Breast epithelium (tissue), 4 donors: Measurements from ENCODE around the gene TANC1. TPM values are rescaled to one million over a fixed set of nuclear protein-coding genes. Genes with fewer than 3 reads are reported as not detected.

Experiments
- DNase-seq, 2 donors: peaks; one replicate each; pipeline ENCODE4 v3.0.0-alpha.2; 2019; ENCODE audit warnings: low spot score in 2 of 2
- H3K27ac ChIP-seq, 2 donors: fragments of 200-600 bp; sonication (generic) in 1 of 2; one replicate each; pipeline ENCODE4 v1.5.1; 2016 to 2019; ENCODE audit warnings: mild to moderate bottlenecking in 1 of 2
- H3K27me3 ChIP-seq, 2 donors: fragments of 200-600 bp; sonication (generic) in 1 of 2; one replicate each; pipeline versions ENCODE4 v1.5.1 to v1.6.0; 2017 to 2019; ENCODE audit warnings: control low read depth in 1 of 2, mild to moderate bottlenecking in 1 of 2
- H3K36me3 ChIP-seq: fragments of 200-600 bp; one replicate; pipeline ENCODE4 v1.5.1; 2019
- H3K4me1 ChIP-seq, 2 donors: fragments of 200-600 bp; sonication (generic); one replicate each; pipeline ENCODE4 v1.5.1; 2016 to 2019; ENCODE audit warnings: control low read depth in 1 of 2
- H3K4me3 ChIP-seq, 3 donors: fragments of 200-600 bp; sonication (generic); 1 replicate in 2 of 3; 2 replicates in 1 of 3; pipeline ENCODE4 v1.5.1; 2016 to 2019; ENCODE audit warnings: mild to moderate bottlenecking in 3 of 3, moderate library complexity in 2 of 3
- H3K9me3 ChIP-seq, 2 donors: fragments of 200-600 bp; sonication (generic) in 1 of 2; one replicate each; pipeline ENCODE4 v1.5.1; 2016 to 2019; ENCODE audit warnings: control low read depth in 1 of 2
- POLR2A ChIP-seq: fragments of 450-650 bp; IDR thresholded peaks from one replicate; pipeline ENCODE4 v1.6.1; 2016; ENCODE audit warnings: antibody characterized with exemption, mild to moderate bottlenecking, moderate library complexity
- POLR2AphosphoS5 ChIP-seq, 3 donors: sonication (generic); formaldehyde crosslinking; IDR thresholded peaks; one replicate each; pipeline ENCODE4 v1.6.1; 2017; ENCODE audit warnings: antibody characterized with exemption in 3 of 3
- intact Hi-C: fragments of 100-400 bp; cut with DNase I; formaldehyde crosslinking; loops from one replicate; pipeline ENCODE4 v1.15.1; 2023; ENCODE audit warnings: low total_unique reads
- total RNA-seq, 3 donors: library from RNA; depleted of rRNA; stranded (reverse); fragments of >200 nt; gene quantifications; one replicate each; pipeline ENCODE4 v1.1.0, GENCODE V29; 2016
- TF ChIP-seq, protein P1 (sequence below), 3 donors: fragments of 450-650 bp; IDR thresholded peaks; one replicate each; pipeline ENCODE4 v1.5.1; 2016 to 2017; ENCODE audit warnings: antibody characterized with exemption in 3 of 3, mild to moderate bottlenecking in 3 of 3, moderate library complexity in 3 of 3

Gene TANC1
- total RNA-seq, 3 donors from 2014 or later = 18.9 to 62.3 (median 58.4) TPM

DNA sequence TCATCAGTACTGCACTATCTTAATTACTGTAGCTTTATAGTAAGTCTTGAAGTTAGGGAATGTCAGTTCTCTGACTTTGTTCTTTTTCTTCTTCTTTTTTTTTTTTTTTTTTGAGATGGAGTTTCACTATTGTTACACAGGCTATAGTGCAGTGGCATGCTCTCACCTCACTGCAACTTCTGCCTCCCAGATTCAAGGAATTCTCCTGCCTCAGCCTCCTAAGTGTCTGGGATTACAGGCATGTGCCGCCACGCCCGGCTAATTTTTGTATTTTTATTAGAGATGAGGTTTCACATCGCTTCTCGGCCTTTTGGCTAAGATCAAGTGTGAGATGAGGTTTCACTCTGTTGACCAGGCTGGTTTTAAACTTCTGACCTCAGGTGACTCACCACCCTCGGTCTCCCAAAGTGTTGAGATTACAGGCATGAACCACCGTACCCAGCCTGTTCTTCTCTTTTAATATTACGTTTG, 41.9 kb upstream of the TANC1 start:
- Histone ChIP-seq H3K4me1 (no peaks in the 10 kb centered on the region), H3K4me3 (no peak overlapping the region), H3K9me3 (no peaks in the 10 kb centered on the region), H3K27me3 (no peaks in the 10 kb centered on the region), H3K27ac (no peak overlapping the region), H3K36me3 (no peaks in the 10 kb centered on the region)
- no peak for DNase-seq
- TF ChIP-seq POLR2AphosphoS5 (IDR thresholded peaks at IDR 0.05) (no peak), POLR2A (no peak)
- TF ChIP-seq, protein P1, sequence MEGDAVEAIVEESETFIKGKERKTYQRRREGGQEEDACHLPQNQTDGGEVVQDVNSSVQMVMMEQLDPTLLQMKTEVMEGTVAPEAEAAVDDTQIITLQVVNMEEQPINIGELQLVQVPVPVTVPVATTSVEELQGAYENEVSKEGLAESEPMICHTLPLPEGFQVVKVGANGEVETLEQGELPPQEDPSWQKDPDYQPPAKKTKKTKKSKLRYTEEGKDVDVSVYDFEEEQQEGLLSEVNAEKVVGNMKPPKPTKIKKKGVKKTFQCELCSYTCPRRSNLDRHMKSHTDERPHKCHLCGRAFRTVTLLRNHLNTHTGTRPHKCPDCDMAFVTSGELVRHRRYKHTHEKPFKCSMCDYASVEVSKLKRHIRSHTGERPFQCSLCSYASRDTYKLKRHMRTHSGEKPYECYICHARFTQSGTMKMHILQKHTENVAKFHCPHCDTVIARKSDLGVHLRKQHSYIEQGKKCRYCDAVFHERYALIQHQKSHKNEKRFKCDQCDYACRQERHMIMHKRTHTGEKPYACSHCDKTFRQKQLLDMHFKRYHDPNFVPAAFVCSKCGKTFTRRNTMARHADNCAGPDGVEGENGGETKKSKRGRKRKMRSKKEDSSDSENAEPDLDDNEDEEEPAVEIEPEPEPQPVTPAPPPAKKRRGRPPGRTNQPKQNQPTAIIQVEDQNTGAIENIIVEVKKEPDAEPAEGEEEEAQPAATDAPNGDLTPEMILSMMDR (IDR thresholded peaks at IDR 0.05) = no peak
- intact Hi-C loops = no loop called here

- intact Hi-C loops = no loop called here
- TF ChIP-seq, protein P1 (IDR thresholded peaks at IDR 0.05) = no peak
- H3K4me1 ChIP-seq = no peaks in the 10 kb centered on the region
- no peaks in the 10 kb centered on the region for H3K36me3 ChIP-seq
- no peak overlapping the region for H3K4me3 ChIP-seq
- H3K27me3 ChIP-seq = no peaks in the 10 kb centered on the region
- H3K9me3 ChIP-seq = no peaks in the 10 kb centered on the region
- no peak overlapping the region for H3K27ac ChIP-seq
- DNase-seq = no peak
Observed at GRCh38 chr2:158928515-158928914, 39.9 kb upstream of the TANC1 start.

DNA sequence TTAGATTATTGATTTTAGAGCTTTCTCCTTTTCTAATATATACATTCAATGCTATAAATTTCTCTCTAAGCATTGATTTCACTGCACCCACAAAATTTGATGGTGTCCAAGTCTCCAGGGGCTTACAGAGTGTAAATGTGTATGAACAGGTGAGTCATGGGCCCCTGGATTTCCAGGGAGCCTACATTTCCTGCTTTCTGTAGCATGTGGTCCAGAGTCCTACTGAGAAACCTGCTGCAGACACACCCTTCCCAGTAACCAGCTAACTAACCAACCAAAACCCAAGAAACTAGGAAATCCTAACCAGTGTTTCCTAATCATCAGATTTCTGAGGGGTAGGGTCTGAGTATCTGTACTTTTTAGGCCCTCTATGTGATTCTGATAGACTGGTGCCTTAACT, 39.5 kb upstream of the TANC1 start:
- no peak overlapping the region for H3K27ac ChIP-seq
- no peaks in the 10 kb centered on the region for H3K9me3 ChIP-seq
- no peaks in the 10 kb centered on the region for H3K27me3 ChIP-seq
- H3K4me3 ChIP-seq = no peak overlapping the region
- DNase-seq = no peak
- intact Hi-C loops = no loop called here
- TF ChIP-seq POLR2AphosphoS5 (IDR thresholded peaks at IDR 0.05) (no peak), POLR2A (no peak)
- H3K4me1 ChIP-seq = no peaks in the 10 kb centered on the region
- no peaks in the 10 kb centered on the region for H3K36me3 ChIP-seq

GRCh38 chr2:158931572-158931971, 36.9 kb upstream of the TANC1 start:
- H3K27ac ChIP-seq = no peak overlapping the region
- intact Hi-C loops = no loop called here
- TF ChIP-seq POLR2A = no peak
- TF ChIP-seq POLR2AphosphoS5 (IDR thresholded peaks at IDR 0.05) = no peak
- TF ChIP-seq, protein P1 (IDR thresholded peaks at IDR 0.05) = no peak

GRCh38 chr2:158932131-158932645, 36.3 kb upstream of the TANC1 start:
- no peaks in the 10 kb centered on the region for H3K4me1 ChIP-seq
- intact Hi-C loops = no loop called here
- no peak for DNase-seq

More at GRCh38 chr2:158931572-158931971, 36.9 kb upstream of the TANC1 start:
- Histone ChIP-seq H3K9me3 (no peaks in the 10 kb centered on the region), H3K27me3 (no peaks in the 10 kb centered on the region), H3K4me1 (no peaks in the 10 kb centered on the region), H3K4me3 (no peak overlapping the region), H3K36me3 (no peaks in the 10 kb centered on the region)
- no peak for DNase-seq

More at GRCh38 chr2:158932131-158932645, 36.3 kb upstream of the TANC1 start:
- Histone ChIP-seq H3K4me3 (no peak overlapping the region), H3K27me3 (no peaks in the 10 kb centered on the region), H3K27ac (no peak overlapping the region), H3K9me3 (no peaks in the 10 kb centered on the region), H3K36me3 (no peaks in the 10 kb centered on the region)
- TF ChIP-seq POLR2A = no peak
- TF ChIP-seq, protein P1 (IDR thresholded peaks at IDR 0.05) = no peak
- no peak for TF ChIP-seq POLR2AphosphoS5 (IDR thresholded peaks at IDR 0.05)
